Motor neuron (in vitro differentiated cells): ENCODE measurements around the gene CELSR1. TPM values are rescaled to one million over a fixed set of nuclear protein-coding genes. Genes with fewer than 3 reads are reported as not detected.

Source experiments
- ATAC-seq, 8 experiments: fragments of 200-7000 bp; cut with Tn5 transposase; replicated peaks in 6 of 8; 2 replicates each; pipeline ENCODE4 v1.8.0; 2021; ENCODE audit warnings: mild to moderate bottlenecking in 8 of 8, moderate library complexity in 8 of 8
- H3K27ac ChIP-seq, 2 donors: fragments of 250-450 bp; sonication (Bioruptor Pico); 2 replicates each; pipeline ENCODE4 v1.9.0; 2021; ENCODE audit warnings: antibody characterized with exemption in 2 of 2, mild to moderate bottlenecking in 2 of 2, moderate library complexity in 1 of 2
- H3K4me1 ChIP-seq, 2 donors: fragments of 250-450 bp; sonication (Bioruptor Pico); replicated peaks in 1 of 2; 2 replicates each; pipeline ENCODE4 v1.6.1; 2021; ENCODE audit warnings: antibody characterized with exemption in 2 of 2, mild to moderate bottlenecking in 2 of 2, moderate library complexity in 1 of 2
- H3K4me3 ChIP-seq, 5 donors: fragments of 250-450 bp; sonication (Bioruptor Pico); 2 replicates each; pipeline ENCODE4 v1.9.0; 2021; ENCODE audit warnings: antibody characterized with exemption in 5 of 5, mild to moderate bottlenecking in 5 of 5, moderate library complexity in 4 of 5
- WGBS, 10 experiments: fragments of 450-650 bp; shearing (Covaris generic); methylation state at CpG; one replicate each; pipeline ENCODE4 v1.0.0; 2022; 5-methylcytosine and 5-hydroxymethylcytosine counted together
- in situ Hi-C, 9 experiments: fragments of 400-800 bp; cut with MboI; loops; one replicate each; pipeline ENCODE4 v1.15.0; 2021; ENCODE audit warnings: low sequenced_read_pairs in 9 of 9, low pct_unique_long_range_greater_than_20kb in 2 of 9; ENCODE audit not compliant: unreplicated experiment in 9 of 9
- total RNA-seq, 8 experiments: library from RNA; unstranded; fragments of 300-600 nt; gene quantifications; 2 replicates each; pipeline versions ENCODE4 v1.2.3 to v1.2.4, GENCODE V29; 2022

CELSR1 gene
- total RNA-seq, 8 experiments from 2014 or later: 0.76 to 26.6 (median 4.7) TPM

GRCh38 chr22:46361826-46362202 lies 175.6 kb downstream of the CELSR1 start:
- peak in 1 of 8 experiments; percentile 8 for ATAC-seq
- Histone ChIP-seq H3K27ac (no peak overlapping the region), H3K4me3 (no peak overlapping the region), H3K4me1 (peaks cover 0 to 6% of the 10 kb centered on the region in 2 donors)
- in situ Hi-C loops: loop anchor here in 4 of 9 experiments (10.0 to 25.0 kb wide), 2 partner anchors 175 to 183 kb away; partner anchors contain the start of gene CELSR1 (in 3 of the 4)
- WGBS, 10 experiments: 67 to 100% (median 86%) methylated on average over 1 to 6 of the region's 11 CpGs; no CpG with 5 or more reads in 3 of the 10 experiments

GRCh38 chr22:46360891-46361290 lies 176.5 kb downstream of the CELSR1 start:
- in situ Hi-C loops: loop anchor here in 4 of 9 experiments (10.0 to 25.0 kb wide), 2 partner anchors 176 to 184 kb away; partner anchors contain the start of gene CELSR1 (in 3 of the 4)
- H3K4me3 ChIP-seq: no peak overlapping the region
- WGBS, 10 experiments: 53 to 100% (median 89%) methylated on average over 1 to 10 of the region's 10 CpGs
- peaks cover 0 to 6% of the 10 kb centered on the region in 2 donors for H3K4me1 ChIP-seq
- ATAC-seq: no peak
- no peak overlapping the region for H3K27ac ChIP-seq

DNA sequence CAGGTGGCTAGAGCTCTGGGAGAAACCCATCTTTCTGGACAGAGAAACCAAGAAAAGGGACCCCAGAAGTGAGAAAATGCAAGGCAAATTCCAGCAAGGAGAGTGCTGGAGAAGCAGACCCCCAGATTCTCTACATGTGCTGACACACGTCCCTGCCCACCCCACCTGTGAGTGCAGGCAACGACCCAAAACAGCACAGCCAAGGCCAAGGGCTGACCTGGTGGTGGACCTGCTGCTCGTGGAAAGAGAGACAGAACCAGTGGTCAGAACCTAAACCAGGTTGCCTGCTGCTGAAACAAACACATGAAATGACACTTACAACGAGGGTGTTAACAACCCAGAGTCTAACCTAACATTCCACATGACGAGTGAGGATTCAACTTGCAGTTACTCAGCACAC lies 177.3 kb downstream of the CELSR1 start:
- no peak for ATAC-seq
- WGBS, 10 experiments: 40 to 100% (median 72%) methylated on average over 1 to 4 of the region's 5 CpGs; no CpG with 5 or more reads in 2 of the 10 experiments
- H3K4me1 ChIP-seq: peaks cover 0 to 6% of the 10 kb centered on the region in 2 donors
- no peak overlapping the region for H3K27ac ChIP-seq
- H3K4me3 ChIP-seq: no peak overlapping the region
- in situ Hi-C loops: loop anchor here in 4 of 9 experiments (10.0 to 25.0 kb wide), 2 partner anchors 177 to 185 kb away; partner anchors contain the start of gene CELSR1 (in 3 of the 4)

- peaks cover 0 to 5% of the 10 kb centered on the region in 2 donors for H3K4me1 ChIP-seq
- no peak overlapping the region for H3K4me3 ChIP-seq
- H3K27ac ChIP-seq: no peak overlapping the region
- WGBS, 10 experiments: 70 to 97% (median 91%) methylated on average over 4 to 6 of the region's 14 CpGs; no CpG with 5 or more reads in 4 of the 10 experiments
- ATAC-seq: no peak
- in situ Hi-C loops: loop anchor here in 6 of 9 experiments (10.0 to 25.0 kb wide), 2 partner anchors 178 to 185 kb away; partner anchors contain the start of gene CELSR1 (in 3 of the 6)
Measured at GRCh38 chr22:46359362-46359761, 178.1 kb downstream of the CELSR1 start.

- no peak overlapping the region for H3K4me3 ChIP-seq
- peaks cover 0 to under 1% of the 10 kb centered on the region in 2 donors for H3K4me1 ChIP-seq
- 78 to 100% (median 85%) methylated on average over 1 to 4 of the region's 6 CpGs; no CpG with 5 or more reads in 4 of the 10 experiments for WGBS, 10 experiments
- in situ Hi-C loops: loop anchor here in 6 of 9 experiments (10.0 to 25.0 kb wide), 2 partner anchors 179 to 186 kb away; partner anchors contain the start of gene CELSR1 (in 3 of the 6)
- ATAC-seq: no peak
- no peak overlapping the region for H3K27ac ChIP-seq
Measured at GRCh38 chr22:46358766-46359165, 178.7 kb downstream of the CELSR1 start.

DNA sequence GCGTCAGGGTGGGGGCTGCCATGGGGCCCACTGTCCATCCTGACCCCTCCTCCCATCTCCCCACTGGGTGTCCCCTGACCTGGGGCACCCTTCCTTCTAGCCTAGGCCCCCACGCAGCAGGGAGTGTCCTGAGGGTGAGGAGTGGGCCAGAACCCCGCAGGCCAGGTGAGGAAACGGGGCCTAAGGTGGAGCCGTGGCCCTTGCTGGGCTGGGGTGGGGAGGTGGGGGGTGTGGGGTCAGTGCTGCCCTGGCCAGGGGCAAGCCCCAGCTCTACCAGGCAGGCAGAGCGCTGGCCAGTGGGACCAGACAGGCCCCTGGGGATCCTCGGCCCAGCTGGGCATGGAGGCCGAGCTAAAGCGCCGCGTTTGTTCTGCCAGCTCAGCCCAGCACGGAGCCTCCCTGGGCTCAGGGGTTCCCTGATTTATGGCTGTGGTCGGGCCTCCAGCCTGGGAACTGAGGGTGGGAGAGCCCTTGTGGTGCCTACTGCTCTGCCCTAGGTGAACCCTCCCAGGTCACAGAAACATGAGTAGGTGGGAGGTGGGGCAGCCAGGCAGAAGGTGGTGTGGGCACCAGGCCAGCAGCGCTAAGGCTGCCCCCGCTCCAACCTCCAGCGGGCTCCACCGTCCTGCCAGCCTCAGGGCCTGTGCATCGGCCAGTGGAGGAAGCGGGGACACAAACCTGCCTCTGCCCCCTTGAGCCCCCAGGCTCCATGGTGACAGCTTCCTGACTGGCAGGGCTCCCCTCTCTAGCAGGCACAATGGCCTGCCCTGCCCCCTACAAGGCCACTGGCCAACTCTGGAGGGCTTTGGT lies 179.5 kb downstream of the CELSR1 start:
- Histone ChIP-seq H3K4me1 (peaks cover 0 to 3% of the 10 kb centered on the region in 2 donors), H3K4me3 (no peak overlapping the region), H3K27ac (no peak overlapping the region)
- peak in 2 of 8 experiments; percentile 7 to 34 for ATAC-seq
- 80 to 92% methylated on average over 1 to 2 of the region's 19 CpGs; no CpG with 5 or more reads in 8 of the 10 experiments for WGBS, 10 experiments
- in situ Hi-C loops: loop anchor here in 6 of 9 experiments (10.0 to 25.0 kb wide), 2 partner anchors 179 to 187 kb away; partner anchors contain the start of gene CELSR1 (in 3 of the 6)

- in situ Hi-C loops: loop anchor here in 6 of 9 experiments (10.0 to 25.0 kb wide), 2 partner anchors 181 to 188 kb away; partner anchors contain the start of gene CELSR1 (in 3 of the 6)
- Histone ChIP-seq H3K4me3 (no peak overlapping the region), H3K27ac (no peak overlapping the region), H3K4me1 (peaks cover 0 to 3% of the 10 kb centered on the region in 2 donors)
- ATAC-seq: peak in 1 of 8 experiments; percentile 6
- 86 to 100% (median 100%) methylated on average over 1 to 5 of the region's 23 CpGs; no CpG with 5 or more reads in 5 of the 10 experiments for WGBS, 10 experiments
Measured at GRCh38 chr22:46356496-46357480, 180.6 kb downstream of the CELSR1 start.

GRCh38 chr22:46355996-46356471 lies 181.4 kb downstream of the CELSR1 start:
- H3K4me1 ChIP-seq: peaks cover 0 to 3% of the 10 kb centered on the region in 2 donors
- 94 to 98% methylated on average over 3 to 6 of the region's 12 CpGs; no CpG with 5 or more reads in 8 of the 10 experiments for WGBS, 10 experiments
- H3K4me3 ChIP-seq: no peak overlapping the region
- peak in 3 of 8 experiments; percentile 1 to 3 (median 2) for ATAC-seq
- no peak overlapping the region for H3K27ac ChIP-seq
- in situ Hi-C loops: loop anchor here in 6 of 9 experiments (10.0 to 25.0 kb wide), 2 partner anchors 181 to 189 kb away; partner anchors contain the start of gene CELSR1 (in 3 of the 6)

DNA sequence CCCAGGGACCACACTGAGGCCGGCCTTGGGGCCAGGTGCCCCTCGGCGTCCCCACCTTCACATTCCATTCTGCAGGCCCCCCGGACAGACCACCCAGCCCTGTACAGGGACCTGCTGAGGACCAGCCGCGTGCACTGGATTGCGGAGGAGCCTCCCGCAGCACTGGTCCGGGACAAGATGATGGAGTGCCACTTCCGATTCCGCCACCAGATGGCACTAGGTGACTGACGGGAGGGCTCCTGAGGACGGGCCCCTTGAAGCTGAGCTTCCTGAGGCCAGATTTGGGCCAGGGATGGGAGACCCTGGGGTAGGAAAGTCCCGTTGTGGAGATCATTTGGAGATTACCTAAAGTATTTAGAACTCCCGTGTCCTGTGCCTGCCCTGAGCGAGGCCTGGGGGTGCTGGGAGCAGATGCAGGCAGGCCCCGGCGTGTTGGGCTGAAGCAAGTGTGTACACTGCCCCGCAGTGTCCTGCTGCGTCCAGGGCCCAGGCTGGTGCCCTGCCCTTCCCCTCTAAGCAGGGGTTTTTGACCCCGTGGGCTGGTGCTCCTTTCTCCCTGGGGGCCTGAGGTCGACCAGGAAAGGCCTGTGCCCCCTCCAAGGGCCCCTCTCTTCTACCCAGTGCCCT lies 181.9 kb downstream of the CELSR1 start:
- in situ Hi-C loops: loop anchor here in 6 of 9 experiments (10.0 to 25.0 kb wide), 2 partner anchors 182 to 189 kb away; partner anchors contain the start of gene CELSR1 (in 3 of the 6)
- no peak overlapping the region for H3K4me3 ChIP-seq
- 20 to 67% (median 56%) methylated on average over 2 to 5 of the region's 22 CpGs; no CpG with 5 or more reads in 5 of the 10 experiments for WGBS, 10 experiments
- ATAC-seq: peak; percentile 37 to 83 (median 56)
- no peak overlapping the region for H3K27ac ChIP-seq
- peaks cover 0 to 3% of the 10 kb centered on the region in 2 donors for H3K4me1 ChIP-seq

DNA sequence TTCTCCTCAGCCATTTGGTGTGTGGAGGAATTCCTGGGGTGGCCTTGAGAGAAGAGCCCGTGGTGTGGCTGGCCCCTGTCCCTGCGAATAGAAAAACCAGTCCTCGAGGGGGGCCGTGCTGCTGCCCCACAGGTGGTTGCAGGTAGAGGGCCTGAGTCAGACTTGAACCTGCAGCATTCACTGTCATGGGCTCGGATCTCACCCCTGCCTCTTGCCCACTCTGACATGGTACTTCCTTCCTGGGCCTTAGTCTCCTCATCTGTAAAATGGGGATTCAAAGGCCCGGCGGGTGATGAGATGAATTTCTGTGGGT lies 182.5 kb downstream of the CELSR1 start:
- Histone ChIP-seq H3K4me3 (no peak overlapping the region), H3K4me1 (peaks cover 0 to 6% of the 10 kb centered on the region in 2 donors), H3K27ac (no peak overlapping the region)
- in situ Hi-C loops: loop anchor here in 6 of 9 experiments (10.0 to 25.0 kb wide), 2 partner anchors 182 to 190 kb away; partner anchors contain the start of gene CELSR1 (in 3 of the 6)
- ATAC-seq: no peak
- WGBS, 10 experiments: 81 to 100% (median 94%) methylated on average over 1 to 5 of the region's 7 CpGs; no CpG with 5 or more reads in 6 of the 10 experiments

DNA sequence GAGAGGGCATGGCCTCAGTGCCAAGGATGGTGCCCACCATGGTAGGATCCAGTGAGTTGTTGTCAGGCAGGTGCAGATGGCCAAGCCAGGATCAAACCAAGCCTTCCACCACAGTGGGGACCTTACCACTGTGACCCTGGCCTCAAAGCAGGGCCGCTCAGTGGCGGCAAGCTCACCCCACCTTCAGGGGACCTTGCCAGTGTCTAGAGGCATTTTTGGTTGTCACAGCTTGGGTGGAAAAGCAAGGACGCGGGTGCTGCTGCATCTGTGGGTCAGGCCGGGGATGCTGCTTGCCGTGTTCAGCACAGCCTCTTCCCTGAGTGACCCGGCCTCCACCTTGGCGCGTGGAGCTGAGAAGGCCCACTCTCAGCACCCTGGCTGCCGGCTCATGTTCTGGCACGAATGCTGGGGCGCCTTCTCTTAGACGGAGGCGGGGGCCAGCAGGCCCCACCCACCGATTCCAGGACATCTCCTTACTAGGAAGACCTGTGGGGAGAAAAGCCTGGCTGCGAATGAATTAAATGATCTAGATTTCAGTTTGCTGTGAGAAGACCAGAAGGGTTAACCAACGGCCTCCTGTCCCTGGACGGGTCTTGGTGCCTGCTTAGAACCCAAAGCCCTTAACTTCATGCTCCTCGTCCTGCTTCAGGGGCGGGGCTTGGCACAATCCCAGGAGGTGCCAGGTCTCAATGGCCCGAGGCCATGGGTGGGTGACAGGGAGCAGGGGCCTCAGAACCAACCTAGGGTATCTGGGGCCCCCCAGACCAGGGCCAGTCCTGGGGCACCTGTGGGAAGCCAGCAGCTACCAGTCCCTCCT lies 183.0 kb downstream of the CELSR1 start:
- in situ Hi-C loops: loop anchor here in 6 of 9 experiments (10.0 to 25.0 kb wide), 2 partner anchors 183 to 190 kb away; partner anchors contain the start of gene CELSR1 (in 3 of the 6)
- whole genome bisulfite sequencing, 10 experiments: 20 to 93% (median 80%) methylated on average over 2 to 8 of the region's 21 CpGs; no CpG with 5 or more reads in 3 of the 10 experiments
- no peak overlapping the region for H3K4me3 ChIP-seq
- no peak for ATAC-seq
- peaks cover 0 to 6% of the 10 kb centered on the region in 2 donors for H3K4me1 ChIP-seq
- H3K27ac ChIP-seq: no peak overlapping the region
